DND-41 (cell line): ENCODE measurements around the gene PGAM2.

Experiments used
- CTCF ChIP-seq: IDR thresholded peaks from 2 replicates; pipeline ENCODE4 v1.5.1; 2012; ENCODE audit warnings: borderline replicate concordance, low read length, moderate library complexity, mild to moderate bottlenecking; ENCODE audit not compliant: poor library complexity, severe bottlenecking; ENCODE audit errors: extremely low read depth
- EZH2 ChIP-seq: IDR thresholded peaks from 3 replicates; pipeline ENCODE4 v1.6.1; 2012; ENCODE audit warnings: borderline replicate concordance, low read depth, mild to moderate bottlenecking, moderate library complexity, low read length, inconsistent platforms; ENCODE audit not compliant: severe bottlenecking

DNA sequence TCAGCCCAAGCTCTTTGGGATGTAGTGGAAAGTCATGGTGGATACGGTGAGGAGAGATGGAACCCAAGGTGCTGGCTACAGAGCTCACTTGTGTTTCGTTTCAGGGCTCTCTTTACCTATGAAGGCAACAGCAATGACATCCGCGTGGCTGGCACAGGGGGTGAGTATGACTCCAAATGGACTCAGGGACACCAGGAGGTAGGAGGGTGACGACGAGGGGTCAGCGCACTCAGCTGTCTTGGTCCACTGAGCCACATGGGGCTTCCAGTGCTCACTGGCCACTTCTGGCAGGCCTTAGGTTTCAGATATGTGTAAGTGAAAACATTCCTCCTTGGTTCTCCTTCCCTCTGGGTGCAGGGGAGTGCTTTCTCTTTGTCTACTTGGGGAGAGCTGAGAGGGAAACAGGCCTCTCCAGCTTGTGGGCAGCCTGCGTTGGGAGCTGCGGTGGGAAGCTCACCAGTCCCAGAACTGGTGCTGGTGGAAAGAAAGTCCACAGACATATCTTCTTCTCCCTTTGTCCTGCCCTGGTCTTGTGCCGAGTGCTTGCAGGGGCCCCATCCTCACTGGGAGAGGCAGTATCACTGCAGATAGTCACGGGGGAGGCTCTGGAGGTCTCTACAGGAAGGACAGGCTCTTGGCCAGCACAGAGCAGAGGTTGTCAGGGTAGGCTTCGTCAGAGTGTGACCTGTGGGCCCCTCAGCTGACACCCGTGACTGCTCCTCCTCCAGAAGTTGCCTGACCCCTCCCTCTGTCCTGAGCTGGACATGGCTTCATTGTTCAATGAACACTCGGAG is 15.0 kb downstream of the PGAM2 start:
- TF ChIP-seq CTCF (no peak), EZH2 (no peak)
